HUES48 (cell line): Measurements from ENCODE around the gene RIBC2.

Experiments
- H3K27ac ChIP-seq: one replicate; pipeline ENCODE4 v1.7.0; 2013; ENCODE audit warnings: low read depth, low read length, inconsistent platforms
- H3K27me3 ChIP-seq: 2 replicates; pipeline ENCODE4 v1.6.1; 2013; ENCODE audit warnings: mild to moderate bottlenecking, low read length; ENCODE audit not compliant: control insufficient read depth, insufficient read depth
- H3K36me3 ChIP-seq: 2 replicates; pipeline ENCODE4 v1.6.1; 2013; ENCODE audit warnings: low read length; ENCODE audit not compliant: control insufficient read depth, insufficient read depth
- H3K4me1 ChIP-seq: 2 replicates; pipeline ENCODE4 v1.6.1; 2013; ENCODE audit warnings: mild to moderate bottlenecking, low read length; ENCODE audit not compliant: control insufficient read depth, insufficient read depth
- H3K4me3 ChIP-seq: 2 replicates; pipeline ENCODE4 v1.5.1; 2013; ENCODE audit warnings: mild to moderate bottlenecking, low read depth, low read length
- H3K9ac ChIP-seq: 2 replicates; pipeline ENCODE4 v1.6.1; 2013; ENCODE audit warnings: mild to moderate bottlenecking, low read depth, low read length, moderate library complexity
- H3K9me3 ChIP-seq: 2 replicates; pipeline ENCODE4 v1.6.1; 2013; ENCODE audit warnings: low read length; ENCODE audit not compliant: control insufficient read depth, insufficient read depth

The RIBC2 gene

GRCh38 chr22:45450921-45451651 is 37.6 kb downstream of the RIBC2 start:
- no peaks in the 10 kb centered on the region for H3K27me3 ChIP-seq
- H3K9ac ChIP-seq: no peak overlapping the region
- no peak overlapping the region for H3K4me3 ChIP-seq
- no peaks in the 10 kb centered on the region for H3K36me3 ChIP-seq
- no peaks in the 10 kb centered on the region for H3K4me1 ChIP-seq
- H3K9me3 ChIP-seq: no peaks in the 10 kb centered on the region
- H3K27ac ChIP-seq: no peak overlapping the region

GRCh38 chr22:45451972-45452371 is 38.5 kb downstream of the RIBC2 start:
- Histone ChIP-seq H3K36me3 (no peaks in the 10 kb centered on the region), H3K27ac (no peak overlapping the region), H3K27me3 (no peaks in the 10 kb centered on the region), H3K9ac (no peak overlapping the region), H3K9me3 (no peaks in the 10 kb centered on the region), H3K4me1 (no peaks in the 10 kb centered on the region), H3K4me3 (no peak overlapping the region)

- Histone ChIP-seq H3K9ac (no peak overlapping the region), H3K4me3 (no peak overlapping the region), H3K27me3 (no peaks in the 10 kb centered on the region), H3K4me1 (no peaks in the 10 kb centered on the region), H3K27ac (no peak overlapping the region), H3K9me3 (no peaks in the 10 kb centered on the region), H3K36me3 (no peaks in the 10 kb centered on the region)
Observed at GRCh38 chr22:45452565-45453379, 39.3 kb downstream of the RIBC2 start.

- no peak overlapping the region for H3K27ac ChIP-seq
- H3K36me3 ChIP-seq: no peaks in the 10 kb centered on the region
- H3K9me3 ChIP-seq: no peaks in the 10 kb centered on the region
- no peaks in the 10 kb centered on the region for H3K27me3 ChIP-seq
- H3K9ac ChIP-seq: no peak overlapping the region
- H3K4me3 ChIP-seq: no peak overlapping the region
- H3K4me1 ChIP-seq: no peaks in the 10 kb centered on the region
Observed at GRCh38 chr22:45453764-45454163, 40.3 kb downstream of the RIBC2 start.

GRCh38 chr22:45454275-45454674 is 40.8 kb downstream of the RIBC2 start:
- Histone ChIP-seq H3K36me3 (no peaks in the 10 kb centered on the region), H3K9me3 (no peaks in the 10 kb centered on the region), H3K27me3 (no peaks in the 10 kb centered on the region), H3K27ac (no peak overlapping the region), H3K4me3 (no peak overlapping the region), H3K4me1 (no peaks in the 10 kb centered on the region), H3K9ac (no peak overlapping the region)

- no peaks in the 10 kb centered on the region for H3K9me3 ChIP-seq
- H3K27ac ChIP-seq: no peak overlapping the region
- H3K27me3 ChIP-seq: no peaks in the 10 kb centered on the region
- no peaks in the 10 kb centered on the region for H3K4me1 ChIP-seq
- no peaks in the 10 kb centered on the region for H3K36me3 ChIP-seq
- no peak overlapping the region for H3K4me3 ChIP-seq
- no peak overlapping the region for H3K9ac ChIP-seq
Observed at GRCh38 chr22:45455212-45455611, 41.7 kb downstream of the RIBC2 start.

GRCh38 chr22:45455621-45456020 is 42.1 kb downstream of the RIBC2 start:
- H3K4me3 ChIP-seq: no peak overlapping the region

GRCh38 chr22:45456811-45457210 is 43.3 kb downstream of the RIBC2 start:
- Histone ChIP-seq H3K27ac (no peak overlapping the region), H3K4me1 (no peaks in the 10 kb centered on the region), H3K9ac (no peak overlapping the region), H3K9me3 (no peaks in the 10 kb centered on the region), H3K4me3 (no peak overlapping the region), H3K36me3 (no peaks in the 10 kb centered on the region), H3K27me3 (no peaks in the 10 kb centered on the region)

More at GRCh38 chr22:45455621-45456020, 42.1 kb downstream of the RIBC2 start:
- Histone ChIP-seq H3K27me3 (no peaks in the 10 kb centered on the region), H3K27ac (no peak overlapping the region), H3K9ac (no peak overlapping the region), H3K36me3 (no peaks in the 10 kb centered on the region), H3K4me1 (no peaks in the 10 kb centered on the region), H3K9me3 (no peaks in the 10 kb centered on the region)

GRCh38 chr22:45458532-45458931 is 45.0 kb downstream of the RIBC2 start:
- no peak overlapping the region for H3K9ac ChIP-seq
- H3K4me3 ChIP-seq: no peak overlapping the region
- H3K27me3 ChIP-seq: no peaks in the 10 kb centered on the region
- H3K9me3 ChIP-seq: peaks cover under 1% of the 10 kb centered on the region
- no peak overlapping the region for H3K27ac ChIP-seq
- H3K4me1 ChIP-seq: peaks cover 3% of the 10 kb centered on the region; the same call in 1 of the 2 replicates
- H3K36me3 ChIP-seq: no peaks in the 10 kb centered on the region

- no peak overlapping the region for H3K4me3 ChIP-seq
- H3K9me3 ChIP-seq: peaks cover 5% of the 10 kb centered on the region
- no peaks in the 10 kb centered on the region for H3K27me3 ChIP-seq
- no peak overlapping the region for H3K9ac ChIP-seq
- peaks cover 3% of the 10 kb centered on the region; the same call in 1 of the 2 replicates for H3K4me1 ChIP-seq
- no peaks in the 10 kb centered on the region for H3K36me3 ChIP-seq
- no peak overlapping the region for H3K27ac ChIP-seq
Observed at GRCh38 chr22:45459235-45459634, 45.7 kb downstream of the RIBC2 start.
